ENCODE measurements around the gene GAPT.

The GAPT gene

DNA sequence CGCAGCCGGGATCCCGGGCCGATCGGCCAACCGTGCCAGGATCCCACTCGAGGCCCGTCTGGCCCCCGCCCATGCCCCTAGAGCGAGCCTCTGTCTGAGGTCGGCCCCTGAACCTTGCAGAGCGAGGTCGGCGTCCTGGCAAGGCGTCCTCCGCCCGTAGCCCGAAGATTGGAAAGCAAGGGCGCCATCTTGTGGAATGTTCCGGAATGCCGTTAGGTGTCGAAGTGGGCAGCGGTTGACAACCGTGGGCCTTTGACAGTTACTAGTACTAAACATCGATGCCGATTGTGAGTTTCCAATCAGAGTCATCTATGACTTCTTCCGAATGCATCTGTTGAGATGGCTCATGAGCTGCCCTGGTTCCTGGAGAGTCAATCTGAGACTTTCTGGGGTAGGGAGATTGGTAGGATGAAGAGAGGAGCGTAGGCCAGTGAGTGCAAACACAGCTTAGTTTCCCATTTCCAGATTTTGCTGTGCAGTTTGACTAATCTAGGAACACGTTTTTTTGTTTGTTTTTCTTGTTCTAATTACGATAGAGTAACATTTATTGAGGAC lies 30.4 kb upstream of the GAPT start:
- DNase-seq (ENCODE audit: low read depth in 1 of 2, low spot score in 1 of 2), result peak; percentile 88 to 89

- DNase-seq (ENCODE audit: low read depth in 1 of 2, low spot score in 1 of 2), result no peak
Measured at GRCh38 chr5:58462154-58462553, 29.1 kb upstream of the GAPT start.

DNA sequence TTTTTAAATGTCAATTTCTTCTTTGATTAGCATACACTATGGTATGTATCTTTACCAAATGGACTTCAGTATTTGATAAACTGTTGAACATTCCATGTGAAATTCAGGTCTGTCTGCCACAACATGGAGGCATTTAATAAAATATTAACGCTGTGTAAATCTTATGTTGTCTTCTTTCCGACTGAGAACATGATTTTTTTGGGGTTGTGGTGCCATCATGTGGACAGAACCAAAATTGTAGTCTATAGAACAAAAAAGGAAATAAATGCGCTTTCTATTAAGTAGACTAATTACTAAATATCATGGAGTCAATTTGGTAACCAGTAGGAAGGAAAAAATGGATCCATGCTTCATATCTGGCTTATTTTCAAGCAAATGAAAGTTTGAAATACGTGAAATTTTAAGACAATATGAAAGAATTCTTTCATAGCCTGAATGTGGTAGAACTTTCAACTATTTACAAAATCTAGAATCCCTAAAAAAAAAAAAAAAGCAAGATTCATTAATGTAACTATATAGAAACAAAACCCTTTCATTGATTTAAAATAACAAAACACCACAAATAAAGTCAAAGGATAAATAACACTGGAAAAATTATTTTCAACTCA lies 28.5 kb upstream of the GAPT start:
- peak in 1 of 2 donors; percentile 40 for DNase-seq (ENCODE audit: low read depth in 1 of 2, low spot score in 1 of 2)

GRCh38 chr5:58466939-58467338 lies 24.3 kb upstream of the GAPT start:
- no peak for DNase-seq (ENCODE audit: low read depth in 1 of 2, low spot score in 1 of 2)

DNA sequence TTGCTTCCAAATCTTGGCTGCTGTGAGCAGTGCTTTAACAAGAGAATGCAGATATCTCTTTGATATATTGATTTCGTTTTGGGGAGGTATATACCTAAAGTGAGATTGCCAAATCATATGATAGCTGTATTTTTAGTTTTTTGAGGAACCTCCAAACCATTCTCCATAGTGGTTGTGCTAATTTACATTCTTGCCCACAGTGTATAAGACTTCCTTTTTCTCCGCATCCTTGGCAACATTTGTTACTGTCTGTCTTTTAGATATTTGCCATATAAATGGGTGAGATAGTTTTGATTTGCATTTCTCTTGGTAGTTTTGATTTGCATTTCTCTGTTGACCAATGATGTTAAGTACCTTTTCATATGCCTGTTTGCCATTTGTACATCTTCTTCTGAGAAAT lies 21.3 kb upstream of the GAPT start:
- DNase-seq (ENCODE audit: low read depth in 1 of 2, low spot score in 1 of 2), result no peak

- DNase-seq (ENCODE audit: low read depth in 1 of 2, low spot score in 1 of 2), result no peak
Measured at GRCh38 chr5:58475404-58475803, 15.8 kb upstream of the GAPT start.

DNA sequence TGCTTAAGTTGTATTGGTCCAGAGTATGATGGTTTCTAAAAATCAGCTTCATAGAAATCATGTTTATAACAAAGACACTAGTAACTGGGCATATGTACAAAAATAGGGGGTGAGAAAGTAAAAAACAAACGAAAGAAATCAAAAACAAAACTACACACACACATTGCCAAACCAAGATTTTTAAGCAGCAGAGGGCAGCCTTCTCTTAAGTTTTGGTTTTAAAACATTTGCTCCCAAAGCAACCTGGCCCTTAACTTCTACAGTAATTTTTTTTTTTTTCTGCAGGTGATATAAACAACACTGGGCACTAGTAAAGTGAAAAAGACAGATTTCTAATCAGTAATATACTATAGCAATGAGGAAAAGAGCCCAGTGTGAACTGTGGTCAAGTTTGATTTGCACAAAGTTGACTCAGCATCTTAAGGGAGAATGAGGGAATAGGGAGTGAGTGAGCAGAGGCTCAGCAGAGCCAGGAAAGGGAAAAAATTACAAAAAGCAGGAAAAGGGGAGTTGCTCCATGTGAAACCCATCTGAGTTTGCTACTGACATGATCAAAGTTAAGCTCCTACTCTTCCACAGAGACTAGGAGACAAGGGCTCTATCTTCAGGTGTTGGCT lies 13.4 kb upstream of the GAPT start:
- DNase-seq (ENCODE audit: low read depth in 1 of 2, low spot score in 1 of 2), result no peak

DNA sequence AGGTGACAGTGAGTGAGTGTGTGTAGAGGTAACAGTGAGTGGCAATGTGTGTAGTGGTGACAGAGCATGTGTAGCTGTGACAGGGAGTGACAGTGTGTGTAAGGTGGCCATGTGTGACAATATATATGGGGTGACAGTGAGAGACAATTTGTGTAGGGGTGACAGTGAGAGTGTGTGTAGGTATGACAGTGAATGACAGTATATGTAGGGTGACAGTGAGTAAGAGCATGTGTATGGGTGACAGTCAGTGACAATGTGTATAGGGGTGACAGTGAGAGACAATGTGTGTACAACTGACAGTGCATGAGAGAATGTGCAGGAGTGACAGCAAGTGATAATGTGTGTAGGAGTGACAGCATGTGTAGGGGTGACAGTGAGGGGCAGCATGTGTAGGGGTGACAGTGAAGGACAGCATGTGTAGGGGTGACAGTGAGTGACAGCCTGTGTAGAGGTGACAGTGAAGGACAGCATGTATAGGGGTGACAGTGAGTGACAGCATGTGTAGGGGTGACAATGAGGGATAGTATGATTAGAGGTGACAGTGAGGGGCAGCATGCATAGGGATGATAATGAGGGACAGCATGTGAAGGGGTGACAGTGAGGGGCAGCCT lies 10.1 kb upstream of the GAPT start:
- DNase-seq (ENCODE audit: low read depth in 1 of 2, low spot score in 1 of 2), result no peak

DNA sequence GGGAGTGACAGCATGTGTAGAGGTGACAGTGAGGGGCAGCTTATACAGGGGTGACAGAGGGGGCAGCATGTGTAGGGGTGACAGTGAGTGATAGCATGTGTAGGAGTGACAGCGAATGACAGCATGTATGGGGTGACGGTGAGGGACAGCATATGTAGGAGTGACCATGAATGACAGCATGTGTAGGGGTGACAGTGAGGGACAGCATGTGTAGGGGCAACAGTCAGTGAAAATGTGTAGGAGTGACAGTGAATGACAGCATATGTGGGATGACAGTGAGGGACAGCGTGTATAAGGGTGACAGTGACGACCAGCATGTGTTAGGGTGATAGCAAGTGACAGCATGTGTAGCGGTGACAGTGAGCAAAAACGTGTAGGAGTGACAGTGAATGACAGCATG lies 9.4 kb upstream of the GAPT start:
- no peak for DNase-seq (ENCODE audit: low read depth in 1 of 2, low spot score in 1 of 2)

- DNase-seq (ENCODE audit: low read depth in 1 of 2, low spot score in 1 of 2), result no peak
Measured at GRCh38 chr5:58482536-58482935, 8.7 kb upstream of the GAPT start.

DNA sequence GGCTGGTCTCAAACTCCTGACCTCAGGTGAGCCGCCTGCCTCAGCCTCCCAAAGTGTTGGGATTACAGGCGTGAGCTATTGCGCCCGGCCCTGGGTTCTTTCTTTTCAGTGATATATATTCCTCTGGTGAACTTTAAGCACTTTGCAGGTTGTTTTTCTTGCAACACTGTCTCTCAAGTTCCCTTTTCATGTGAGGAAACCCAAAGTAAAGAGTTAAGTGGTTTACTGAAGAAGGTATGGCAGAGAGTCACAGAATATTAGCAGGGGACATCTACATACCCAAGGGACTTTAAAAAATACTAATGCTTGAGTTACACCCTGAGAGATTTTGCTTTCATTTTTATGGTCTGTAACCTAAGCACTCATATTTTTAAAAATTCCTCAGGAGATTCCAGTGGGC lies 6.7 kb upstream of the GAPT start:
- DNase-seq (ENCODE audit: low read depth in 1 of 2, low spot score in 1 of 2), result no peak

GRCh38 chr5:58486290-58486689 lies 4.9 kb upstream of the GAPT start:
- DNase-seq (ENCODE audit: low read depth in 1 of 2, low spot score in 1 of 2), result no peak

GRCh38 chr5:58490402-58491050 lies 709 bp upstream of the GAPT start:
- DNase-seq (ENCODE audit: low read depth in 1 of 2, low spot score in 1 of 2), result no peak

- DNase-seq (ENCODE audit: low read depth in 1 of 2, low spot score in 1 of 2), result no peak
Measured at GRCh38 chr5:58493141-58493540, 1.9 kb downstream of the GAPT start.

DNA sequence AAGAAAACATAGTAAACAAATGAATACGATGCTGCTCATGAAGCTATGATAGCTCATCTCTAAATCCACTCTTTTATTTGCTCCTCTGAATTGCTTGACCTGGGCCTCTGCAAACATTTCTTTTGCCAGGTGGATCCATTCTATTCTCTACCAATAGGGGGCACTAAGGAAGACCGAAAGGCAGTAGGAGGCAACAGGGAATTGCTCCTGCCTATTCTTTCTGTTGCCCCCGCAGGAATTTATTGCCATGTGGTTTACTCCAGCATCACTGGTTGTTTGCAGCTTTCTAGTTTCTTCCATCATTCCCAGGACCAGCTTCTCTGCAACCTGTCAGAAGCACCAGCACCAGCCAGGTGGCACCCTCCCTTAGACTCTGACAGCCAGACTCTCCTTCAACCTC lies 5.3 kb downstream of the GAPT start:
- no peak for DNase-seq (ENCODE audit: low read depth in 1 of 2, low spot score in 1 of 2)

- no peak for DNase-seq (ENCODE audit: low read depth in 1 of 2, low spot score in 1 of 2)
Measured at GRCh38 chr5:58497386-58497785, 6.2 kb downstream of the GAPT start.

GRCh38 chr5:58497921-58498320 lies 6.7 kb downstream of the GAPT start:
- DNase-seq (ENCODE audit: low read depth in 1 of 2, low spot score in 1 of 2), result no peak

- DNase-seq (ENCODE audit: low read depth in 1 of 2, low spot score in 1 of 2), result no peak
Measured at GRCh38 chr5:58498340-58498942, 7.2 kb downstream of the GAPT start.

DNA sequence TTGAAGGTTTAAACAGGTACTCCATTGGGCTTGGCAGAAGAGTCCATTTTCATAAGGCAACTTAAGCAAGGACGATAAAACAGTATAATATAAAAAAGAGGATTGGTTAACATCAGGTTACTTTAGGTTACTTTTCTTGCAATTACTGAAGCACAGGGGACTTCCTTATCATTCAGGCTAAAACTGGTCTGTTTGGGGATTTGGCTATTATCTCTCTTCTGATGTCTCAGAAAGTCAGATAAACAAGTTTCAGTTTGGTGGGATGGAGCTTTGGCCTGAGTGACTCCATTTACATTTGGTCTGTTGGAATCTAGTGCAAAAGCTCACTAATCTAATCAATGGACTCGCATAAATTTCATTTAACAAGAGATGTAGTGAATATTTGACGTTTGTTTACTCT lies 8.0 kb downstream of the GAPT start:
- no peak for DNase-seq (ENCODE audit: low read depth in 1 of 2, low spot score in 1 of 2)

GRCh38 chr5:58499941-58500340 lies 8.7 kb downstream of the GAPT start:
- no peak for DNase-seq (ENCODE audit: low read depth in 1 of 2, low spot score in 1 of 2)

DNA sequence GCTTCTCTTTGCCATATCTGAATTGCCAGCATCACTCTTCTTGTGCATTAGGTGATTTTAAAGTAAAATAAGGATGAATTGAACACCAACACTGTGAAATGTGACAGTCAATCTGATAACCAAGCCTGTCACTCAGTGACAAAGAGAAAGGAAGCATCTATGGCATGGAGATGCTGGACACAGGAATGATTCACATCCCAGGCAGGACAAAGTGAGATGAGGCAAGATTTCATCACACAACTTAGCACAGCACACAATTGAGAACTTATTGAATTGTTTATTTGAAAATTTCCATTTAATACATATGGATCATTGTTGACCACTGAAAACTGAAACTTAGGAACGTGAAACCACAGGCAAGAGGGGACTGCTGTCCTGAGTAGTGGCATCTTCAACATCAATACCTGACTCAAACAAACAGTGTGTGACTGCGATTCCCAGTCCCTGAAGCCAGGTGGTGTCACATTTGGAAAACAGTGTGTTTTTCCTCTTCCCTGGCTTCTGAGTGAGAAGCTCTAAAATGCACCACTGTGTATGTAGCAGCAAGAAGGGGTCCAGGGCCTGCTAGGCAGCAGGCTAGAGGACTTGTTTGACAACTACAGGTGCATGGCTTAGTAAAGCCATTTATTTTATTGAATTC lies 10.7 kb downstream of the GAPT start:
- DNase-seq (ENCODE audit: low read depth in 1 of 2, low spot score in 1 of 2), result no peak

Measured in activated CD4-positive, alpha-beta T cell treated with anti-CD3 and anti-CD28 coated beads, Interleukin-2, amount 50 U/mL, for 24 hours (primary cell).